ENCODE measurements around the gene NPAS1. TPM values are rescaled to one million over a fixed set of nuclear protein-coding genes. Genes with fewer than 3 reads are reported as not detected.
"Not testable (repeated sequence)": the region's sequence is repeated elsewhere in the genome, so short reads cannot be mapped to it uniquely, and the experiment has no call there.

NPAS1 gene
- total RNA-seq, 2 experiments from 2014 or later, result not detected

- peaks cover 3% of the 10 kb centered on the region for H3K4me1 Mint-ChIP-seq (ENCODE audit: low read depth)
- no peak for DNase-seq
- H3K4me3 Mint-ChIP-seq, result no peak overlapping the region
- intact Hi-C loops (cut with micrococcal nuclease), result no loop called here
- no peaks in the 10 kb centered on the region for H3K27me3 Mint-ChIP-seq
- POLR2A ChIA-PET, result no interaction called here
- peaks cover 48% of the 10 kb centered on the region for H3K36me3 Mint-ChIP-seq
- CTCF ChIA-PET, result interaction anchor here (1.3 kb wide), 1 partner anchor 50 kb away, joined by 6 read pairs; no protein-coding TSS in a partner anchor
- no peak overlapping the region for H3K27ac Mint-ChIP-seq
- H3K9me3 Mint-ChIP-seq, result no peaks in the 10 kb centered on the region
Observed at GRCh38 chr19:47075941-47076340, 56.3 kb downstream of the NPAS1 start.

DNA sequence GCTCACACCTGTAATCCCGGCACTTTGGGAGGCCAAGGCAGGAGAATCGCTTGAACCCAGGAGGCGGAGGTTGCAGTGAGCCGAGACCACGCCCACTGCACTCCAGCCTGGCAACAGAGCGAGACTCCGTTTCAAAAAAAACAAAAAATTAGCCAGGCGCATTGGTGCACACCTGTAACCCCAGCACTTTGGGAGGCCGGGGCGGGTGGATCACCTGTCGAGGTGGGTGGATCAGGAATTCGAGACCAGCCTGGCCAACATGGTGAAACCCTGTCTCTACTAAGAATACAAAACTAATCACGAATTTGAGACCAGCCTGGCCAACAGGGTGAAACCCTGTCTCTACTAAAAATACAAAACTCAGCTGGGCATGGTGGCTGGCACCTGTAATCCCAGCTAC, 58.7 kb downstream of the NPAS1 start:
- ChIA-PET POLR2A (interaction anchor here (0.9 kb wide), 1 partner anchor 166 kb away, joined by 5 read pairs; no protein-coding TSS in a partner anchor), CTCF (interaction anchor here (0.8 to 5.4 kb wide), 10 partner anchors 13 to 166 kb away, joined by 3 to 82 read pairs (median 8); partner anchors contain the start of genes SAE1 and ZC3H4)
- not testable (repeated sequence) for H3K4me1 Mint-ChIP-seq (ENCODE audit: low read depth); H3K27me3 Mint-ChIP-seq; H3K4me3 Mint-ChIP-seq; H3K27ac Mint-ChIP-seq; H3K9me3 Mint-ChIP-seq; DNase-seq
- intact Hi-C loops (cut with micrococcal nuclease), result loop anchor here (2.0 kb wide), 1 partner anchor 34 kb away; the partner anchor contains the start of gene ZC3H4
- peaks cover 45% of the 10 kb centered on the region for H3K36me3 Mint-ChIP-seq

DNA sequence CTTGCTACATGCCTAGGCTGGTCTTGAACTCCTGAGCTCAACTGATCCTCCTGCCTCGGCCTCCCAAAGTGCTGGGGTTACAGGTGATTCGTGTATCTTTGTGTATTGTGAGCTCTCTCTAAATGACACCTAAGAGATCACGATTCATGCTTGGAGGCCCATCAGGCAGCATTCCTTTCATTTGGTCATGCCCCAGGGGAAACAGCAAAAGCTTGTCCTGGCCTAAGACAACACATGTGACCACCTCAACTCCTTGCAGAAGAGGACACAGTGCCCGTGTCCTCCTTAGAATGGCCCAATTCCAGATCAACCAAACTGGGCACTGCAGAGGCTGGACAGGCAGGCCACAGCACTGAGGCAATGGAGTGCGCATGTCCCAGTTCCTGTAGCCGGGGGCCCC, 61.5 kb downstream of the NPAS1 start:
- Mint-ChIP-seq H3K9me3 (no peaks in the 10 kb centered on the region), H3K4me1 (ENCODE audit: low read depth) (no peaks in the 10 kb centered on the region), H3K27me3 (no peaks in the 10 kb centered on the region), H3K27ac (peak overlapping the region; percentile 49), H3K4me3 (no peak overlapping the region), H3K36me3 (peaks cover 54% of the 10 kb centered on the region)
- CTCF ChIA-PET, result interaction anchor here (0.9 to 5.4 kb wide), 9 partner anchors 13 to 163 kb away, joined by 3 to 82 read pairs (median 10); partner anchors contain the start of gene ZC3H4
- POLR2A ChIA-PET, result interaction anchor here (1.5 to 1.9 kb wide), 2 partner anchors 13 to 32 kb away, joined by 7 read pairs; partner anchors contain the start of gene ZC3H4
- intact Hi-C loops (cut with micrococcal nuclease), result no loop called here
- DNase-seq, result no peak

DNA sequence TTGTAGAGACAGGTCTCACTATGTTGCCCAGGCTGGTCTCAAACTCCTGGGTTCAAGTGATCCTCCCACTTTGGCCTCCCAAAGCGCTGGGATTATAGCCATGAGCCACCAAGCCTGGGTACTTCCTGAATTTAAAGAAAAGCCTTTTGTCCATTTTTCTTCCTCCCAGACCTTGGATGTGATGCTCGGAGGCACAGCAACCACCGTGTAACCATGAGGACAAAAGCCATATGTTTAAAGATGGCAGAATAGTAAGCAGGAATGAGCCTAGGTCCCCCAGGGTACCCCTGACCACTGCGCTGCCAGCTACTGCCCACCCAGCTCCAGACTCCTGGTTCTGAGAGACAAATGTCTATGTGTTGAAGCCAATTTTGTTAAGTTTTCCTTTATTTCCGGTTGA, 62.9 kb downstream of the NPAS1 start:
- no peak overlapping the region for H3K27ac Mint-ChIP-seq
- intact Hi-C loops (cut with micrococcal nuclease), result no loop called here
- H3K4me3 Mint-ChIP-seq, result no peak overlapping the region
- POLR2A ChIA-PET, result interaction anchor here (1.7 kb wide), 1 partner anchor 31 kb away, joined by 4 read pairs; the partner anchor contains the start of gene ZC3H4
- DNase-seq, result no peak
- peaks cover 51% of the 10 kb centered on the region for H3K36me3 Mint-ChIP-seq
- CTCF ChIA-PET, result interaction anchor here (1.2 to 5.4 kb wide), 3 partner anchors 41 to 164 kb away, joined by 3 to 82 read pairs (median 3); no protein-coding TSS in a partner anchor
- H3K9me3 Mint-ChIP-seq, result no peaks in the 10 kb centered on the region
- H3K4me1 Mint-ChIP-seq (ENCODE audit: low read depth), result no peaks in the 10 kb centered on the region
- no peaks in the 10 kb centered on the region for H3K27me3 Mint-ChIP-seq

GRCh38 chr19:47084879-47085439, 65.3 kb downstream of the NPAS1 start:
- H3K27ac Mint-ChIP-seq, result peak overlapping the region; percentile 19
- ChIA-PET CTCF (interaction anchor here (1.6 kb wide), 1 partner anchor 72 kb away, joined by 4 read pairs; no protein-coding TSS in a partner anchor), POLR2A (interaction anchor here (0.6 kb wide), 1 partner anchor 71 kb away, joined by 3 read pairs; no protein-coding TSS in a partner anchor)
- intact Hi-C loops (cut with micrococcal nuclease), result no loop called here
- H3K4me3 Mint-ChIP-seq, result no peak overlapping the region
- no peaks in the 10 kb centered on the region for H3K4me1 Mint-ChIP-seq (ENCODE audit: low read depth)
- DNase-seq, result no peak
- H3K9me3 Mint-ChIP-seq, result no peaks in the 10 kb centered on the region
- no peaks in the 10 kb centered on the region for H3K27me3 Mint-ChIP-seq
- peaks cover 53% of the 10 kb centered on the region for H3K36me3 Mint-ChIP-seq

GRCh38 chr19:47086280-47086679, 66.6 kb downstream of the NPAS1 start:
- peaks cover 56% of the 10 kb centered on the region for H3K36me3 Mint-ChIP-seq
- CTCF ChIA-PET, result no interaction called here
- POLR2A ChIA-PET, result no interaction called here
- no peaks in the 10 kb centered on the region for H3K27me3 Mint-ChIP-seq
- intact Hi-C loops (cut with micrococcal nuclease), result no loop called here
- no peak overlapping the region for H3K4me3 Mint-ChIP-seq
- no peak for DNase-seq
- no peak overlapping the region for H3K27ac Mint-ChIP-seq
- H3K9me3 Mint-ChIP-seq, result no peaks in the 10 kb centered on the region
- peaks cover 6% of the 10 kb centered on the region for H3K4me1 Mint-ChIP-seq (ENCODE audit: low read depth)

GRCh38 chr19:47089767-47090350, 70.2 kb downstream of the NPAS1 start:
- ChIA-PET POLR2A (no interaction called here), CTCF (interaction anchor here (0.6 kb wide), 1 partner anchor 297 kb away, joined by 5 read pairs; no protein-coding TSS in a partner anchor)
- Mint-ChIP-seq H3K9me3 (no peaks in the 10 kb centered on the region), H3K27ac (peak overlapping the region; percentile 32), H3K4me1 (ENCODE audit: low read depth) (peaks cover 28% of the 10 kb centered on the region), H3K27me3 (no peaks in the 10 kb centered on the region), H3K36me3 (peaks cover 61% of the 10 kb centered on the region), H3K4me3 (no peak overlapping the region)
- DNase-seq, result no peak
- intact Hi-C loops (cut with micrococcal nuclease), result loop anchor here (5.0 kb wide), 1 partner anchor 53 kb away; no protein-coding TSS in a partner anchor

GRCh38 chr19:47093254-47093653, 73.6 kb downstream of the NPAS1 start:
- intact Hi-C loops (cut with micrococcal nuclease), result loop anchor here (5.0 kb wide), 1 partner anchor 56 kb away; no protein-coding TSS in a partner anchor
- Mint-ChIP-seq H3K4me3 (peak overlapping the region; percentile 77), H3K9me3 (no peaks in the 10 kb centered on the region), H3K27me3 (no peaks in the 10 kb centered on the region), H3K36me3 (peaks cover 48% of the 10 kb centered on the region), H3K4me1 (ENCODE audit: low read depth) (peaks cover 58% of the 10 kb centered on the region), H3K27ac (peak overlapping the region; percentile 98)
- CTCF ChIA-PET, result interaction anchor here (0.9 to 3.7 kb wide), 6 partner anchors 13 to 151 kb away, joined by 3 to 26 read pairs (median 5); no protein-coding TSS in a partner anchor
- POLR2A ChIA-PET, result interaction anchor here (0.6 to 9.1 kb wide), 4 partner anchors 12 to 436 kb away, joined by 3 to 205 read pairs (median 5); partner anchors contain the start of gene ZC3H4
- peak; percentile 35 for DNase-seq

DNA sequence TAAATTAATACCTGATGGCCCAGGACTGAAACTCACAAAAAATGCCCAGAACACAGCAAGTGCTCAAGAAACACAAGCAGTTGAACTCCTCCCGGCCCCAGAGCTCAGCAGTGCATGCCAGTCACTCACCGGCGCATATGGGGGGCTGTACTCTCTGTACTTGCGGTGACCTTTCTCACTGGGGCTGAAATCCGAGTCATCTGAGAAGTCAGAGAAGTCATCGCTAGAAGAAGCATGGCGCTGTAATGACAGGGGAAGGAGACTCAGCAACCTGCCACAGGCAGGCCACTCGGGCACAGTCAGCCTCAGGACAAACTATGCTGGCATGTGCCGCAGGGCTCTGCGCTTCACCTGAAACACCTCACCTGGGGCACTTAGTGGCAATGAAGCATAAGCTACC, 74.2 kb downstream of the NPAS1 start:
- Mint-ChIP-seq H3K4me3 (peak overlapping the region; percentile 77), H3K9me3 (no peaks in the 10 kb centered on the region), H3K27me3 (no peaks in the 10 kb centered on the region), H3K4me1 (ENCODE audit: low read depth) (peaks cover 64% of the 10 kb centered on the region), H3K27ac (peak overlapping the region; percentile 98), H3K36me3 (peaks cover 48% of the 10 kb centered on the region)
- POLR2A ChIA-PET, result interaction anchor here (0.9 to 9.1 kb wide), 4 partner anchors 13 to 437 kb away, joined by 3 to 205 read pairs (median 6); partner anchors contain the start of gene ZC3H4
- DNase-seq, result peak; percentile 78
- intact Hi-C loops (cut with micrococcal nuclease), result loop anchor here (1.0 to 5.0 kb wide), 2 partner anchors 19 to 57 kb away; partner anchors contain the start of gene ZC3H4
- CTCF ChIA-PET, result interaction anchor here (0.9 to 3.7 kb wide), 7 partner anchors 14 to 150 kb away, joined by 3 to 26 read pairs (median 5); no protein-coding TSS in a partner anchor

GRCh38 chr19:47094557-47095475, 75.2 kb downstream of the NPAS1 start:
- Mint-ChIP-seq H3K27ac (peak overlapping the region; percentile 98), H3K9me3 (no peaks in the 10 kb centered on the region), H3K27me3 (no peaks in the 10 kb centered on the region), H3K4me3 (peak overlapping the region; percentile 77), H3K4me1 (ENCODE audit: low read depth) (peaks cover 66% of the 10 kb centered on the region), H3K36me3 (peaks cover 41% of the 10 kb centered on the region)
- ChIA-PET POLR2A (interaction anchor here (0.6 to 9.1 kb wide), 8 partner anchors 14 to 1713 kb away, joined by 3 to 205 read pairs (median 6); partner anchors contain the start of genes SAE1 and ZC3H4), CTCF (interaction anchor here (0.8 to 3.7 kb wide), 15 partner anchors 11 to 329 kb away, joined by 3 to 26 read pairs (median 4); partner anchors contain the start of gene ZC3H4)
- intact Hi-C loops (cut with micrococcal nuclease), result loop anchor here (1.0 to 5.0 kb wide), 3 partner anchors 12 to 58 kb away; partner anchors contain the start of gene ZC3H4
- peak; percentile 83 for DNase-seq

Measured in activated CD4-positive, alpha-beta memory T cell treated with anti-CD3 and anti-CD28 coated beads for 36 hours (primary cell).